SK-N-SH (cell line): ENCODE data around the gene TMEM147. TPM values are rescaled to one million over a fixed set of nuclear protein-coding genes. Genes with fewer than 3 reads are reported as not detected.

Experiments
- CTCF ChIA-PET: fragments of 300-600, 350-600 bp; formaldehyde crosslinking; extraction: SDS; loops from one replicate; lab custom pipeline; 2021; lab: Yijun Ruan, JAX
- POLR2A ChIA-PET: fragments of 350-600 bp; sonication (Branson Sonifier 250); formaldehyde crosslinking; extraction: SDS; loops from one replicate; lab custom pipeline; 2020; ENCODE audit warnings: antibody characterized with exemption, inconsistent platforms; lab: Yijun Ruan, JAX
- DNase-seq: peaks from one replicate; pipeline ENCODE4 v3.0.0; 2012
- H2AFZ ChIP-seq: fragments of 200-600 bp; sonication (generic); 2 replicates; pipeline ENCODE4 v1.8.1; 2016; ENCODE audit warnings: antibody characterized with exemption, mild to moderate bottlenecking, low read depth
- H3F3A ChIP-seq: fragments of 200-600 bp; sonication (generic); replicated peaks from 2 replicates; pipeline ENCODE3; 2016; ENCODE audit warnings: antibody characterized with exemption, mild to moderate bottlenecking; ENCODE audit not compliant: insufficient read depth
- H3K27ac ChIP-seq, 2 experiments: fragments of 200-500 bp in 1 of 2; fragments of 200-600 bp in 1 of 2; sonication (Bioruptor generic) in 1 of 2; sonication (generic), shearing (Covaris generic) in 1 of 2; 2 replicates each; pipeline versions ENCODE4 v1.5.1 to v1.6.1; 2014 to 2016; ENCODE audit warnings: low read depth in 2 of 2, inconsistent platforms in 1 of 2, low read length in 1 of 2, mild to moderate bottlenecking in 1 of 2, mixed read lengths in 1 of 2
- H3K27me3 ChIP-seq: fragments of 200-600 bp; sonication (generic), shearing (Covaris generic); 2 replicates; pipeline ENCODE4 v1.6.1; 2016; ENCODE audit warnings: mixed run types; ENCODE audit not compliant: insufficient read depth
- H3K36me3 ChIP-seq, 2 experiments: fragments of 200-500 bp in 1 of 2; fragments of 200-600 bp in 1 of 2; sonication (Bioruptor generic) in 1 of 2; sonication (generic) in 1 of 2; replicated peaks in 1 of 2; 2 replicates each; pipeline versions ENCODE3 to v1.5.1; 2014 to 2016; ENCODE audit warnings: low read length in 1 of 2, mild to moderate bottlenecking in 1 of 2; ENCODE audit not compliant: insufficient read depth in 2 of 2, control insufficient read depth in 1 of 2
- H3K4me1 ChIP-seq, 2 experiments: fragments of 200-500 bp in 1 of 2; fragments of 200-600 bp in 1 of 2; sonication (Bioruptor generic) in 1 of 2; sonication (generic), shearing (Covaris generic) in 1 of 2; 2 replicates each; pipeline versions ENCODE4 v1.5.1 to v1.6.1; 2014 to 2016; ENCODE audit warnings: low read depth in 1 of 2, low read length in 1 of 2, mixed run types in 1 of 2; ENCODE audit not compliant: insufficient read depth in 2 of 2, control insufficient read depth in 1 of 2
- H3K4me2 ChIP-seq: fragments of 200-600 bp; sonication (generic), shearing (Covaris generic); 2 replicates; pipeline ENCODE4 v1.6.1; 2017; ENCODE audit warnings: mixed run types
- H3K4me3 ChIP-seq, 2 experiments: fragments of 200-500 bp in 1 of 2; fragments of 200-600 bp in 1 of 2; sonication (Bioruptor generic) in 1 of 2; sonication (generic), shearing (Covaris generic) in 1 of 2; 2 replicates each; pipeline versions ENCODE4 v1.5.1 to v1.8.1; 2014 to 2016; ENCODE audit warnings: low read depth in 2 of 2, inconsistent platforms in 1 of 2, low read length in 1 of 2, mild to moderate bottlenecking in 1 of 2, mixed read lengths in 1 of 2, moderate library complexity in 1 of 2
- H3K79me2 ChIP-seq: fragments of 200-600 bp; sonication (generic); 2 replicates; pipeline ENCODE4 v1.8.1; 2017; ENCODE audit warnings: mild to moderate bottlenecking; ENCODE audit not compliant: insufficient read depth
- H3K9ac ChIP-seq: fragments of 200-600 bp; sonication (generic); 2 replicates; pipeline ENCODE4 v1.6.1; 2017; ENCODE audit warnings: mixed run types
- H3K9me2 ChIP-seq: fragments of 200-600 bp; sonication (generic); 2 replicates; pipeline ENCODE4 v1.6.1; 2017; ENCODE audit warnings: mixed run types
- H3K9me3 ChIP-seq: fragments of 200-600 bp; sonication (generic); 2 replicates; pipeline ENCODE4 v1.6.1; 2017; ENCODE audit warnings: mixed run types, mild to moderate bottlenecking, moderate library complexity
- H4K20me1 ChIP-seq: fragments of 200-600 bp; sonication (generic); 2 replicates; pipeline ENCODE4 v1.6.1; 2017; ENCODE audit warnings: mild to moderate bottlenecking, mixed run types; ENCODE audit not compliant: insufficient read depth
- CHD2 ChIP-seq: fragments of 150-350 bp; IDR thresholded peaks from 2 replicates; pipeline ENCODE4 v1.6.1; 2018; ENCODE audit warnings: low read length; ENCODE audit not compliant: partially characterized antibody
- ELF1 ChIP-seq: IDR thresholded peaks from 2 replicates; pipeline ENCODE4 v1.4.0; 2012
- EZH2phosphoT487 ChIP-seq: fragments of 200-600 bp; sonication (generic); IDR thresholded peaks from 2 replicates; pipeline ENCODE4 v1.6.1; 2017; ENCODE audit warnings: low read depth, mixed run types, mild to moderate bottlenecking, antibody characterized with exemption, moderate library complexity, borderline replicate concordance
- FOSL2 ChIP-seq: IDR thresholded peaks from 2 replicates; pipeline ENCODE4 v1.4.0; 2012; ENCODE audit warnings: low read depth, mild to moderate bottlenecking, moderate library complexity, borderline replicate concordance
- FOXJ3 ChIP-seq: sonication (generic); formaldehyde crosslinking; IDR thresholded peaks from 2 replicates; pipeline ENCODE4 v1.5.1; 2020; ENCODE audit warnings: mild to moderate bottlenecking, missing genetic modification reagents
- GATA2 ChIP-seq: sonication (generic); formaldehyde crosslinking; IDR thresholded peaks from 2 replicates; pipeline ENCODE4 v1.5.0; 2020; ENCODE audit warnings: mild to moderate bottlenecking, missing genetic modification reagents
- MXI1 ChIP-seq: IDR thresholded peaks from 2 replicates; pipeline ENCODE4 v1.6.1; 2012; ENCODE audit warnings: mild to moderate bottlenecking, low read depth, low read length, improper control_type of control experiment
- NRF1 ChIP-seq: IDR thresholded peaks from 2 replicates; pipeline ENCODE4 v1.6.1; 2012; ENCODE audit warnings: low read depth, mild to moderate bottlenecking, low read length
- RCOR1 ChIP-seq: fragments of 150-350 bp; IDR thresholded peaks from 2 replicates; pipeline ENCODE4 v1.6.1; 2017; ENCODE audit warnings: antibody characterized with exemption, low read length
- RXRA ChIP-seq: IDR thresholded peaks from 2 replicates; pipeline ENCODE4 v1.4.0; 2012; ENCODE audit warnings: low read depth, mild to moderate bottlenecking, borderline replicate concordance
- SMC3 ChIP-seq: IDR thresholded peaks from 2 replicates; pipeline ENCODE4 v1.6.1; 2012; ENCODE audit warnings: low read depth, low read length, improper control_type of control experiment
- TAF1 ChIP-seq: IDR thresholded peaks from 2 replicates; pipeline ENCODE4 v1.6.1; 2012; ENCODE audit warnings: low read depth, mild to moderate bottlenecking, low read length, moderate library complexity, borderline replicate concordance
- TCF12 ChIP-seq: IDR thresholded peaks from 2 replicates; pipeline ENCODE4 v1.4.0; 2012
- TEAD4 ChIP-seq: IDR thresholded peaks from 2 replicates; pipeline ENCODE4 v1.4.0; 2012; ENCODE audit warnings: mild to moderate bottlenecking, borderline replicate concordance; ENCODE audit not compliant: insufficient read depth
- WGBS: methylation state at CpG from one replicate; pipeline ENCODE4 v1.1.6; 2017; ENCODE audit warnings: low lambda C conversion rate; 5-methylcytosine and 5-hydroxymethylcytosine counted together
- polyA plus RNA-seq, 3 experiments: library from polyadenylated mRNA; depleted of rRNA; stranded (reverse); fragments of >200 nt; gene quantifications; 2 replicates each; pipeline ENCODE4 v1.2.3, GENCODE V29; 2012
- TF ChIP-seq, protein P1 (sequence below): IDR thresholded peaks from 2 replicates; pipeline ENCODE4 v1.4.0; 2012; ENCODE audit warnings: low read depth
- TF ChIP-seq, protein P2 (sequence below): IDR thresholded peaks from 2 replicates; pipeline ENCODE4 v1.6.1; 2012; ENCODE audit warnings: mild to moderate bottlenecking, low read depth, low read length, moderate library complexity

The TMEM147 gene
- polyA plus RNA-seq, 1 of the 3 experiments (the other 2 are of a cell fraction) = 202 TPM

GRCh38 chr19:35500611-35501010, 44.8 kb upstream of the TMEM147 start:
- H3K9ac ChIP-seq = no peak overlapping the region
- H3K4me1 ChIP-seq = no peaks in the 10 kb centered on the region
- H3K79me2 ChIP-seq = no peaks in the 10 kb centered on the region
- no peaks in the 10 kb centered on the region for H4K20me1 ChIP-seq
- peaks cover 92% of the 10 kb centered on the region for H3K27me3 ChIP-seq
- H3K27ac ChIP-seq = no peak overlapping the region
- no peak overlapping the region for H3K4me3 ChIP-seq
- ChIA-PET POLR2A (no interaction called here), CTCF (interaction anchor here (1.4 to 1.9 kb wide), 2 partner anchors 10 to 148 kb away, joined by 7 to 12 read pairs; no protein-coding TSS in a partner anchor)
- H2AFZ ChIP-seq = no peak overlapping the region
- no peaks in the 10 kb centered on the region for H3K9me2 ChIP-seq
- H3K4me2 ChIP-seq = no peak overlapping the region
- no peaks in the 10 kb centered on the region for H3K36me3 ChIP-seq
- no peaks in the 10 kb centered on the region for H3F3A ChIP-seq
- TF ChIP-seq, protein P1, sequence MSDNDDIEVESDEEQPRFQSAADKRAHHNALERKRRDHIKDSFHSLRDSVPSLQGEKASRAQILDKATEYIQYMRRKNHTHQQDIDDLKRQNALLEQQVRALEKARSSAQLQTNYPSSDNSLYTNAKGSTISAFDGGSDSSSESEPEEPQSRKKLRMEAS = no peak
- TF ChIP-seq TCF12 = no peak
- TF ChIP-seq, all 33 proteins: peak for 0
- no peak for DNase-seq
- 39% methylated on average over 10 of the region's 10 CpGs for WGBS
- H3K9me3 ChIP-seq = no peaks in the 10 kb centered on the region

DNA sequence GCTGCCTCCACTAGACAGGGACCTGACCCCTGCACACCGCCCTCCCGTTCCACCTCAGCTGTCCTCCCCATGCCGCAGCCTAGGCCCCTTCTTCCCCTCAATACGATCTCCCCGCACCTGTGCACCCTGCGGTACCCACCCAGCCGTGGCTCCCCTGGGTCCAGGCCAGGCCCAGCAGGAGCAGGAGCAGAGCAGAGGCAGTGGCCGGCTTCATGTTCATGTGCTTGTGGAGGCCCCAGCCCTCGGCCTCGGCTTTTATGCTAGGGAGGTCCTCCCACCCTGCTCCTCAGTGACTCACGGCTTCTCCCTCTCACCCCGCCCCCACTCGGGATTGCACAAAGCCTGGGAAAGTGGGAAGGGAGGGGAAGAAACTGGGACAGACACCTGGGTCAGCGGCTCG, 43.7 kb upstream of the TMEM147 start:
- Histone ChIP-seq H3K27me3 (peaks cover 97% of the 10 kb centered on the region), H3K4me3 (no peak overlapping the region), H3K9me3 (no peaks in the 10 kb centered on the region), H4K20me1 (no peaks in the 10 kb centered on the region), H3K9ac (no peak overlapping the region), H3K4me2 (no peak overlapping the region), H3K36me3 (no peaks in the 10 kb centered on the region), H3K79me2 (no peaks in the 10 kb centered on the region), H2AFZ (no peak overlapping the region), H3F3A (no peaks in the 10 kb centered on the region), H3K9me2 (no peaks in the 10 kb centered on the region), H3K27ac (no peak overlapping the region)
- POLR2A ChIA-PET = no interaction called here
- no peak for DNase-seq
- TF ChIP-seq RXRA (no peak), TAF1 (no peak), FOSL2 (no peak)
- TF ChIP-seq, protein P2, sequence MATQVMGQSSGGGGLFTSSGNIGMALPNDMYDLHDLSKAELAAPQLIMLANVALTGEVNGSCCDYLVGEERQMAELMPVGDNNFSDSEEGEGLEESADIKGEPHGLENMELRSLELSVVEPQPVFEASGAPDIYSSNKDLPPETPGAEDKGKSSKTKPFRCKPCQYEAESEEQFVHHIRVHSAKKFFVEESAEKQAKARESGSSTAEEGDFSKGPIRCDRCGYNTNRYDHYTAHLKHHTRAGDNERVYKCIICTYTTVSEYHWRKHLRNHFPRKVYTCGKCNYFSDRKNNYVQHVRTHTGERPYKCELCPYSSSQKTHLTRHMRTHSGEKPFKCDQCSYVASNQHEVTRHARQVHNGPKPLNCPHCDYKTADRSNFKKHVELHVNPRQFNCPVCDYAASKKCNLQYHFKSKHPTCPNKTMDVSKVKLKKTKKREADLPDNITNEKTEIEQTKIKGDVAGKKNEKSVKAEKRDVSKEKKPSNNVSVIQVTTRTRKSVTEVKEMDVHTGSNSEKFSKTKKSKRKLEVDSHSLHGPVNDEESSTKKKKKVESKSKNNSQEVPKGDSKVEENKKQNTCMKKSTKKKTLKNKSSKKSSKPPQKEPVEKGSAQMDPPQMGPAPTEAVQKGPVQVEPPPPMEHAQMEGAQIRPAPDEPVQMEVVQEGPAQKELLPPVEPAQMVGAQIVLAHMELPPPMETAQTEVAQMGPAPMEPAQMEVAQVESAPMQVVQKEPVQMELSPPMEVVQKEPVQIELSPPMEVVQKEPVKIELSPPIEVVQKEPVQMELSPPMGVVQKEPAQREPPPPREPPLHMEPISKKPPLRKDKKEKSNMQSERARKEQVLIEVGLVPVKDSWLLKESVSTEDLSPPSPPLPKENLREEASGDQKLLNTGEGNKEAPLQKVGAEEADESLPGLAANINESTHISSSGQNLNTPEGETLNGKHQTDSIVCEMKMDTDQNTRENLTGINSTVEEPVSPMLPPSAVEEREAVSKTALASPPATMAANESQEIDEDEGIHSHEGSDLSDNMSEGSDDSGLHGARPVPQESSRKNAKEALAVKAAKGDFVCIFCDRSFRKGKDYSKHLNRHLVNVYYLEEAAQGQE = no peak
- TF ChIP-seq, all 33 proteins: peak for 0
- CTCF ChIA-PET = interaction anchor here (1.0 to 1.9 kb wide), 4 partner anchors 9 to 152 kb away, joined by 3 to 12 read pairs (median 8); no protein-coding TSS in a partner anchor
- WGBS = 26% methylated on average over 12 of the region's 15 CpGs
- no peaks in the 10 kb centered on the region for H3K4me1 ChIP-seq

GRCh38 chr19:35502751-35503150, 42.7 kb upstream of the TMEM147 start:
- no peak for DNase-seq
- H3K9me3 ChIP-seq = no peaks in the 10 kb centered on the region
- no peak overlapping the region for H3K4me3 ChIP-seq
- H4K20me1 ChIP-seq = no peaks in the 10 kb centered on the region
- no peak overlapping the region for H3K27ac ChIP-seq
- H3K4me2 ChIP-seq = no peak overlapping the region
- no peaks in the 10 kb centered on the region for H3K79me2 ChIP-seq
- no peaks in the 10 kb centered on the region for H3K9me2 ChIP-seq
- WGBS = 34% methylated on average over 4 of the region's 4 CpGs
- no peaks in the 10 kb centered on the region for H3K4me1 ChIP-seq
- no peaks in the 10 kb centered on the region for H3K36me3 ChIP-seq
- H3K27me3 ChIP-seq = peaks cover 97% of the 10 kb centered on the region
- no peak overlapping the region for H3K9ac ChIP-seq
- POLR2A ChIA-PET = no interaction called here
- H2AFZ ChIP-seq = no peak overlapping the region
- CTCF ChIA-PET = interaction anchor here (0.7 to 1.3 kb wide), 2 partner anchors 8 to 33 kb away, joined by 3 to 10 read pairs; no protein-coding TSS in a partner anchor
- no peaks in the 10 kb centered on the region for H3F3A ChIP-seq
- TF ChIP-seq MXI1 (no peak), RCOR1 (no peak), SMC3 (no peak), FOXJ3 (CRISPR knock-in tag) (no peak), EZH2phosphoT487 (no peak), TEAD4 (no peak), NRF1 (no peak), RXRA (no peak), CHD2 (no peak), TAF1 (no peak), FOSL2 (no peak), GATA2 (CRISPR knock-in tag) (no peak), ELF1 (no peak)
- TF ChIP-seq, protein P1 = no peak
